ENCODE measurements around the gene GJB4. TPM values are rescaled to one million over a fixed set of nuclear protein-coding genes. Genes with fewer than 3 reads are reported as not detected.

Gene GJB4
- polyA plus RNA-seq, 3 donors = not detected

DNA sequence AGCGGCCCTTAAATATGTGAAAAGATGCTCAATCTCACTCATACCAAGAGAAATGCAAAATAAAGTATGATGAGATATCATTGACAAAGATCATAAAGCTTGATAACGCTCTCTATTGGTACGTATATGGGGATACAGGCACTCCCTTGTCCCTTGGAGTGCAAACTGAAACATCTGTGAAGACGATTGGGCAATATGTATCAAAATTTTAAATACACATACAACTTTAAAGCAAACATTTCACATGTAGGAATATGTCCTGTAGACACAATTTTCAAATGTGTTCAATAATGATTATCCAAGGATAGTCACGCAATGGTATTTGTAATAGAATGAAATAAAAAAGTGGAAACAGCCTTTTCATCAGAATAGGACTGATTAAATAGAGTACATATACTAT, 19.5 kb downstream of the GJB4 start:
- H4K20me1 ChIP-seq (ENCODE audit: insufficient read depth, low read length) = no peaks in the 10 kb centered on the region
- Mint-ChIP-seq H3K9me3 (peaks cover 0 to 6% (median 1%) of the 10 kb centered on the region in 7 donors), H3K4me1 (no peaks in the 10 kb centered on the region), H3K36me3 (no peaks in the 10 kb centered on the region), H3K27ac (no peak overlapping the region), H3K27me3 (ENCODE audit: low read depth in 3 of 3) (peaks cover 37 to 52% (median 41%) of the 10 kb centered on the region in 3 donors), H3K4me3 (no peak overlapping the region)
- no peak overlapping the region for H3K27ac ChIP-seq (ENCODE audit: low read depth in 1 of 2, low read length in 2 of 2)
- no peak for DNase-seq
- H3K36me3 ChIP-seq (replicated peaks in 1 of 2; ENCODE audit: control insufficient read depth in 1 of 2, insufficient read depth in 2 of 2, low read length in 2 of 2) = no peaks in the 10 kb centered on the region
- no peaks in the 10 kb centered on the region for H3K4me1 ChIP-seq (ENCODE audit: control insufficient read depth in 1 of 2, insufficient read depth in 2 of 2, low read length in 2 of 2)
- no peaks in the 10 kb centered on the region for H3K79me2 ChIP-seq (ENCODE audit: insufficient read depth, low read length)
- H3K4me3 ChIP-seq (replicated peaks in 1 of 3; ENCODE audit: low read depth in 2 of 3, low read length in 3 of 3) = no peak overlapping the region
- H2AFZ ChIP-seq (ENCODE audit: insufficient read depth, low read depth, low read length, poor library complexity, severe bottlenecking) = no peak overlapping the region
- peaks cover 25 to 48% of the 10 kb centered on the region in 2 donors for H3K27me3 ChIP-seq (ENCODE audit: control insufficient read depth in 2 of 2, insufficient read depth in 2 of 2, low read length in 2 of 2)
- H3K9me3 ChIP-seq (replicated peaks in 1 of 2; ENCODE audit: control insufficient read depth in 1 of 2, insufficient read depth in 1 of 2, low read length in 2 of 2) = peaks cover 0 to 10% of the 10 kb centered on the region in 2 donors
- no peak overlapping the region for H3K9ac ChIP-seq (ENCODE audit: insufficient read depth, low read length, poor library complexity, severe bottlenecking)
- H3K4me2 ChIP-seq (replicated peaks; ENCODE audit: extremely low read depth, low read length, poor library complexity, severe bottlenecking) = no peak overlapping the region
- no CpG with 5 or more reads among the region's 5 CpGs for WGBS (ENCODE audit: insufficient coverage)
- intact Hi-C loops (cut with micrococcal nuclease) = no loop called here
- TF ChIP-seq, protein P1, sequence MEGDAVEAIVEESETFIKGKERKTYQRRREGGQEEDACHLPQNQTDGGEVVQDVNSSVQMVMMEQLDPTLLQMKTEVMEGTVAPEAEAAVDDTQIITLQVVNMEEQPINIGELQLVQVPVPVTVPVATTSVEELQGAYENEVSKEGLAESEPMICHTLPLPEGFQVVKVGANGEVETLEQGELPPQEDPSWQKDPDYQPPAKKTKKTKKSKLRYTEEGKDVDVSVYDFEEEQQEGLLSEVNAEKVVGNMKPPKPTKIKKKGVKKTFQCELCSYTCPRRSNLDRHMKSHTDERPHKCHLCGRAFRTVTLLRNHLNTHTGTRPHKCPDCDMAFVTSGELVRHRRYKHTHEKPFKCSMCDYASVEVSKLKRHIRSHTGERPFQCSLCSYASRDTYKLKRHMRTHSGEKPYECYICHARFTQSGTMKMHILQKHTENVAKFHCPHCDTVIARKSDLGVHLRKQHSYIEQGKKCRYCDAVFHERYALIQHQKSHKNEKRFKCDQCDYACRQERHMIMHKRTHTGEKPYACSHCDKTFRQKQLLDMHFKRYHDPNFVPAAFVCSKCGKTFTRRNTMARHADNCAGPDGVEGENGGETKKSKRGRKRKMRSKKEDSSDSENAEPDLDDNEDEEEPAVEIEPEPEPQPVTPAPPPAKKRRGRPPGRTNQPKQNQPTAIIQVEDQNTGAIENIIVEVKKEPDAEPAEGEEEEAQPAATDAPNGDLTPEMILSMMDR (IDR thresholded peaks at IDR 0.05) = no peak

DNA sequence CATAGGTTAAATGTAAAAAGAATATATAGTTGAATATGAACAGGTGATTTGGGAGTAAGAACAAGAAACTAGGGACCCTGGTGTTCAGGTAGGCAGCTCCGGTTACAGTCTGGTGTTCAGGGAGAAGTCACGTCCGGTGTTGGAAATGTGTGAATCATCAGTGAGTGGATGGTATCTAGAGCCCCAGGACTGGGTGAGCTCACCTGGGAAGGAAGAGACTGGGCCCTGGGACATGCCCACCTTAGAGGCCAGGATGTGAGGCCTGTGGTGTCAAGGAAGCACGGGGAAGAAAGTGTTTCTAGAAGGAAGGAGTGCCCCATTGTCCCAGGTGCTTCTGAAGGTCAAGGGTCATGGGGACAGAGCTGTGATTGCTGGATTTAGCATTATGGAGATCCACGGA, 20.0 kb downstream of the GJB4 start:
- peaks cover 37 to 52% (median 41%) of the 10 kb centered on the region in 3 donors for H3K27me3 Mint-ChIP-seq (ENCODE audit: low read depth in 3 of 3)
- H2AFZ ChIP-seq (ENCODE audit: insufficient read depth, low read depth, low read length, poor library complexity, severe bottlenecking) = no peak overlapping the region
- H3K4me3 Mint-ChIP-seq = peak overlapping the region in 1 of 2 donors; percentile 27
- H3K9me3 ChIP-seq (replicated peaks in 1 of 2; ENCODE audit: control insufficient read depth in 1 of 2, insufficient read depth in 1 of 2, low read length in 2 of 2) = peaks cover 0 to 10% of the 10 kb centered on the region in 2 donors
- no peak overlapping the region for H3K9ac ChIP-seq (ENCODE audit: insufficient read depth, low read length, poor library complexity, severe bottlenecking)
- no peak overlapping the region for H3K4me3 ChIP-seq (replicated peaks in 1 of 3; ENCODE audit: low read depth in 2 of 3, low read length in 3 of 3)
- no peaks in the 10 kb centered on the region for H3K36me3 ChIP-seq (replicated peaks in 1 of 2; ENCODE audit: control insufficient read depth in 1 of 2, insufficient read depth in 2 of 2, low read length in 2 of 2)
- H3K27me3 ChIP-seq (ENCODE audit: control insufficient read depth in 2 of 2, insufficient read depth in 2 of 2, low read length in 2 of 2) = peaks cover 25 to 48% of the 10 kb centered on the region in 2 donors
- no peaks in the 10 kb centered on the region for H3K4me1 ChIP-seq (ENCODE audit: control insufficient read depth in 1 of 2, insufficient read depth in 2 of 2, low read length in 2 of 2)
- no peaks in the 10 kb centered on the region for H3K36me3 Mint-ChIP-seq
- H3K4me2 ChIP-seq (replicated peaks; ENCODE audit: extremely low read depth, low read length, poor library complexity, severe bottlenecking) = no peak overlapping the region
- TF ChIP-seq, protein P1 (IDR thresholded peaks at IDR 0.05) = no peak
- intact Hi-C loops (cut with micrococcal nuclease) = no loop called here
- H3K9me3 Mint-ChIP-seq = peaks cover 0 to 6% (median 1%) of the 10 kb centered on the region in 7 donors
- no peak for DNase-seq
- WGBS (ENCODE audit: insufficient coverage) = 86% methylated on average over 5 of the region's 5 CpGs
- no peaks in the 10 kb centered on the region for H3K79me2 ChIP-seq (ENCODE audit: insufficient read depth, low read length)
- H3K27ac ChIP-seq (ENCODE audit: low read depth in 1 of 2, low read length in 2 of 2) = no peak overlapping the region
- no peaks in the 10 kb centered on the region for H3K4me1 Mint-ChIP-seq
- no peak overlapping the region for H3K27ac Mint-ChIP-seq
- no peaks in the 10 kb centered on the region for H4K20me1 ChIP-seq (ENCODE audit: insufficient read depth, low read length)

All from CD14-positive monocyte (primary cell).